GM12878 (cell line): ENCODE results near the gene FNDC4.

ENCODE experiments used
- BRCA1 ChIP-seq: IDR thresholded peaks from 2 replicates; pipeline ENCODE4 v1.6.1; 2011; ENCODE audit warnings: low read depth, low read length, improper control_type of control experiment
- NRF1 ChIP-seq: conservative IDR thresholded peaks from 2 replicates; pipeline ENCODE4 v1.6.1; 2011; ENCODE audit warnings: mild to moderate bottlenecking, low read depth, low read length, improper control_type of control experiment
- TBL1XR1 ChIP-seq: IDR thresholded peaks from 2 replicates; pipeline ENCODE4 v1.6.1; 2012; ENCODE audit warnings: low read depth, low read length, improper control_type of control experiment
- TF ChIP-seq, protein P1 (sequence below): IDR thresholded peaks from 2 replicates; pipeline ENCODE4 v1.6.1; 2012; ENCODE audit warnings: low read depth, low read length, improper control_type of control experiment
- TF ChIP-seq, protein P2 (sequence below), 3 experiments: IDR thresholded peaks in 2 of 3; conservative IDR thresholded peaks in 1 of 3; 2 replicates each; pipeline ENCODE4 v1.5.1; 2011; ENCODE audit warnings: low read depth in 3 of 3, low read length in 3 of 3, mild to moderate bottlenecking in 3 of 3, control low read depth in 2 of 3, moderate library complexity in 2 of 3, inconsistent platforms in 1 of 3, mixed read lengths in 1 of 3; ENCODE audit not compliant: control insufficient read depth in 2 of 3, insufficient read depth in 1 of 3; ENCODE audit errors: extremely low read depth in 1 of 3

- TF ChIP-seq TBL1XR1: no peak
- TF ChIP-seq, protein P1, sequence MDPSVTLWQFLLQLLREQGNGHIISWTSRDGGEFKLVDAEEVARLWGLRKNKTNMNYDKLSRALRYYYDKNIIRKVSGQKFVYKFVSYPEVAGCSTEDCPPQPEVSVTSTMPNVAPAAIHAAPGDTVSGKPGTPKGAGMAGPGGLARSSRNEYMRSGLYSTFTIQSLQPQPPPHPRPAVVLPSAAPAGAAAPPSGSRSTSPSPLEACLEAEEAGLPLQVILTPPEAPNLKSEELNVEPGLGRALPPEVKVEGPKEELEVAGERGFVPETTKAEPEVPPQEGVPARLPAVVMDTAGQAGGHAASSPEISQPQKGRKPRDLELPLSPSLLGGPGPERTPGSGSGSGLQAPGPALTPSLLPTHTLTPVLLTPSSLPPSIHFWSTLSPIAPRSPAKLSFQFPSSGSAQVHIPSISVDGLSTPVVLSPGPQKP: no peak
- no peak for TF ChIP-seq NRF1
- TF ChIP-seq BRCA1: no peak
- TF ChIP-seq, protein P2, sequence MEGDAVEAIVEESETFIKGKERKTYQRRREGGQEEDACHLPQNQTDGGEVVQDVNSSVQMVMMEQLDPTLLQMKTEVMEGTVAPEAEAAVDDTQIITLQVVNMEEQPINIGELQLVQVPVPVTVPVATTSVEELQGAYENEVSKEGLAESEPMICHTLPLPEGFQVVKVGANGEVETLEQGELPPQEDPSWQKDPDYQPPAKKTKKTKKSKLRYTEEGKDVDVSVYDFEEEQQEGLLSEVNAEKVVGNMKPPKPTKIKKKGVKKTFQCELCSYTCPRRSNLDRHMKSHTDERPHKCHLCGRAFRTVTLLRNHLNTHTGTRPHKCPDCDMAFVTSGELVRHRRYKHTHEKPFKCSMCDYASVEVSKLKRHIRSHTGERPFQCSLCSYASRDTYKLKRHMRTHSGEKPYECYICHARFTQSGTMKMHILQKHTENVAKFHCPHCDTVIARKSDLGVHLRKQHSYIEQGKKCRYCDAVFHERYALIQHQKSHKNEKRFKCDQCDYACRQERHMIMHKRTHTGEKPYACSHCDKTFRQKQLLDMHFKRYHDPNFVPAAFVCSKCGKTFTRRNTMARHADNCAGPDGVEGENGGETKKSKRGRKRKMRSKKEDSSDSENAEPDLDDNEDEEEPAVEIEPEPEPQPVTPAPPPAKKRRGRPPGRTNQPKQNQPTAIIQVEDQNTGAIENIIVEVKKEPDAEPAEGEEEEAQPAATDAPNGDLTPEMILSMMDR (IDR thresholded peaks at IDR 0.05 in 2 of 3, conservative IDR thresholded peaks at IDR 0.05 in 1 of 3; ENCODE audit: control insufficient read depth in 2 of 3, extremely low read depth in 1 of 3, insufficient read depth in 1 of 3, low read depth in 3 of 3, low read length in 3 of 3): no peak
Measured at GRCh38 chr2:27527182-27527581, 32.2 kb upstream of the FNDC4 start.
